Uterus (tissue), 4 donors: ENCODE measurements around the gene UBXN6. TPM values are rescaled to one million over a fixed set of nuclear protein-coding genes. Genes with fewer than 3 reads are reported as not detected.

Experiments
- DNase-seq, 2 donors: peaks; one replicate each; pipeline ENCODE4 v3.0.0-alpha.2; 2019 to 2020
- H3K27ac ChIP-seq, 2 donors: fragments of 200-600 bp; sonication (generic); 1 replicate in 1 of 2; 2 replicates in 1 of 2; pipeline ENCODE4 v1.5.1; 2016 to 2018
- H3K27me3 ChIP-seq, 2 donors: fragments of 200-600 bp; sonication (generic); one replicate each; pipeline ENCODE4 v1.5.1; 2018 to 2019; ENCODE audit warnings: control low read depth in 1 of 2
- H3K36me3 ChIP-seq, 2 donors: fragments of 200-600 bp; sonication (generic); one replicate each; pipeline ENCODE4 v1.5.1; 2019; ENCODE audit warnings: control low read depth in 1 of 2
- H3K4me1 ChIP-seq, 2 donors: fragments of 200-600 bp; sonication (generic); one replicate each; pipeline ENCODE4 v1.5.1; 2018 to 2019; ENCODE audit warnings: control low read depth in 1 of 2
- H3K4me3 ChIP-seq, 2 donors: fragments of 200-600 bp; sonication (generic); 1 replicate in 1 of 2; 2 replicates in 1 of 2; pipeline ENCODE4 v1.5.1; 2018 to 2019; ENCODE audit warnings: mild to moderate bottlenecking in 1 of 2
- H3K9me3 ChIP-seq, 2 donors: fragments of 200-600 bp; sonication (generic); one replicate each; pipeline ENCODE4 v1.5.1; 2019; ENCODE audit warnings: control low read depth in 1 of 2
- POLR2A ChIP-seq, 2 donors: fragments of 450-650 bp; IDR thresholded peaks; one replicate each; pipeline ENCODE4 v1.6.1; 2016; ENCODE audit warnings: antibody characterized with exemption in 2 of 2, mild to moderate bottlenecking in 1 of 2, moderate library complexity in 1 of 2
- intact Hi-C: fragments of 100-400 bp; cut with DNase I; formaldehyde crosslinking; loops from one replicate; pipeline ENCODE4 v1.15.1; 2023; ENCODE audit warnings: low total_unique reads
- total RNA-seq, 4 donors: library from RNA; depleted of rRNA in 3 of 4; stranded (reverse); fragments of >200 nt in 3 of 4; gene quantifications; one replicate each; pipeline versions ENCODE4 v1.1.0 to v1.2.4, GENCODE V29; 2014 to 2023
- TF ChIP-seq, protein P1 (sequence below), 4 experiments: fragments of 200-600 bp in 2 of 4; fragments of 450-650 bp in 2 of 4; sonication (generic) in 2 of 4; IDR thresholded peaks; one replicate each; pipeline ENCODE4 v1.5.1; 2016 to 2019; ENCODE audit warnings: antibody characterized with exemption in 4 of 4, mild to moderate bottlenecking in 2 of 4, moderate library complexity in 1 of 4
- donor health status: DM: yes; HTN: yes; CAD: no.

UBXN6 gene
- total RNA-seq, 4 donors from 2014 or later, result 61.5 to 266 (median 90.0) TPM

DNA sequence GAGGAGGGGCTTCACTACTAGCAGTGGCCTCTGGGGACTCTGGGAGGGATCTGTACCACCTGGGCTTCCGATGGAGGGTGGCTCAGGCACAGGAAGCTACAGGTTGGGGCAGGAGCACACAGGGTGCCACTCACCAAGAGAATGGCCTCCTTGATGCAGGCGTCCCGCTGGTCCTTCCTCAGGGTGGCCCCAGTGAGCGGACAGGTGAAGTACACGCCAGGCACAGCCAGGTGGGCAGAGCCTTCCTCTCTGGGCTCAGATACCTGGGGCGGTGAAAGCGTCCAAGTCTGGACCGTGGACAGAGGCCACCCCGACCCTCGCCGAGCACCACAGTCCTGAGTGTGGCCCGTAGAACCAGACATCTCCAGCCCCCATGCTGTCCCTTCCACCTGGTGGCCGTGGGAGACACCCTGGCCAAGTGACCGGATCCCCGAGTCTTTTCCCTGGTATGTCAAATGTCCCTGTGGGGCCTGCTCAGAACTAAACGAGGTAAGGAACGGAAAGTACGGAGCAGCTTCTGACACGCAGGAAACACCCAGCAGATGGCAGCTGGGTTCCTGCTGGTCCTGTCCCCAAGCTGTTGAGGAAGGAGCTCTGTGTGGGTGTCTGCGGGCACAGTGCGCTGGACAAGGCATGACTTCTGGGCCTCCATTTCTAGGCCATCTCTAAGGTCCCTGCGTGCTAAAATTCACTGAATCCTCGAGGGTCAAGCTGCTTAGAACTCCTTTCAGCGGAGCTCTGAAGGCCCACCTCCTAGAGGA is 5.2 kb downstream of the UBXN6 start:
- intact Hi-C loops, result no loop called here
- DNase-seq, result no peak
- H3K36me3 ChIP-seq, result no peaks in the 10 kb centered on the region
- H3K4me3 ChIP-seq, result no peak overlapping the region
- peaks cover 0 to 22% of the 10 kb centered on the region in 2 donors for H3K4me1 ChIP-seq
- TF ChIP-seq, protein P1, sequence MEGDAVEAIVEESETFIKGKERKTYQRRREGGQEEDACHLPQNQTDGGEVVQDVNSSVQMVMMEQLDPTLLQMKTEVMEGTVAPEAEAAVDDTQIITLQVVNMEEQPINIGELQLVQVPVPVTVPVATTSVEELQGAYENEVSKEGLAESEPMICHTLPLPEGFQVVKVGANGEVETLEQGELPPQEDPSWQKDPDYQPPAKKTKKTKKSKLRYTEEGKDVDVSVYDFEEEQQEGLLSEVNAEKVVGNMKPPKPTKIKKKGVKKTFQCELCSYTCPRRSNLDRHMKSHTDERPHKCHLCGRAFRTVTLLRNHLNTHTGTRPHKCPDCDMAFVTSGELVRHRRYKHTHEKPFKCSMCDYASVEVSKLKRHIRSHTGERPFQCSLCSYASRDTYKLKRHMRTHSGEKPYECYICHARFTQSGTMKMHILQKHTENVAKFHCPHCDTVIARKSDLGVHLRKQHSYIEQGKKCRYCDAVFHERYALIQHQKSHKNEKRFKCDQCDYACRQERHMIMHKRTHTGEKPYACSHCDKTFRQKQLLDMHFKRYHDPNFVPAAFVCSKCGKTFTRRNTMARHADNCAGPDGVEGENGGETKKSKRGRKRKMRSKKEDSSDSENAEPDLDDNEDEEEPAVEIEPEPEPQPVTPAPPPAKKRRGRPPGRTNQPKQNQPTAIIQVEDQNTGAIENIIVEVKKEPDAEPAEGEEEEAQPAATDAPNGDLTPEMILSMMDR (IDR thresholded peaks at IDR 0.05), result no peak
- TF ChIP-seq POLR2A (IDR thresholded peaks at IDR 0.05), result no peak
- H3K27ac ChIP-seq, result no peak overlapping the region
- no peaks in the 10 kb centered on the region for H3K27me3 ChIP-seq
- H3K9me3 ChIP-seq, result no peaks in the 10 kb centered on the region

DNA sequence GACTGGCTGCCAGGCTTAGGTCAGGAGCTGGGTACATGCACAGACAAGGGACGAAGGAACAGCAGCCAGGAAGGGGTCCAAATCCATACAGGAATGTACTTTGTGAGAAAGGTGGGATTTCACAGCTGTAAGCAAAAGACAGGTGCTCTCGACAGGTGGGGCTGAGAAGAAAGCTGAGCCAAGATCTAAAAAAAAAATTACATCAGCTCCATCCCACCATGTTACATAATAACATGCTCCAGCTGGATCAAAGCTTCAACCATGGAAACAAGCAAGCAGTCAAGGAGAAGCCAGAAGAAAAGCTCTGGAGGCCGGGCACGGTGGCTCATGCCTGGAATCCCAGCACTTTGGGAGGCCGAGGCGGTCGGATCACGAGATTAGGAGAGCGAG is 8.0 kb downstream of the UBXN6 start:
- Histone ChIP-seq H3K36me3 (no peaks in the 10 kb centered on the region), H3K4me3 (no peak overlapping the region), H3K9me3 (no peaks in the 10 kb centered on the region), H3K27ac (no peak overlapping the region), H3K4me1 (peaks cover 0 to under 1% of the 10 kb centered on the region in 2 donors), H3K27me3 (no peaks in the 10 kb centered on the region)
- no peak for DNase-seq
- TF ChIP-seq, protein P1 (IDR thresholded peaks at IDR 0.05), result no peak
- TF ChIP-seq POLR2A (IDR thresholded peaks at IDR 0.05), result no peak
- intact Hi-C loops, result no loop called here

DNA sequence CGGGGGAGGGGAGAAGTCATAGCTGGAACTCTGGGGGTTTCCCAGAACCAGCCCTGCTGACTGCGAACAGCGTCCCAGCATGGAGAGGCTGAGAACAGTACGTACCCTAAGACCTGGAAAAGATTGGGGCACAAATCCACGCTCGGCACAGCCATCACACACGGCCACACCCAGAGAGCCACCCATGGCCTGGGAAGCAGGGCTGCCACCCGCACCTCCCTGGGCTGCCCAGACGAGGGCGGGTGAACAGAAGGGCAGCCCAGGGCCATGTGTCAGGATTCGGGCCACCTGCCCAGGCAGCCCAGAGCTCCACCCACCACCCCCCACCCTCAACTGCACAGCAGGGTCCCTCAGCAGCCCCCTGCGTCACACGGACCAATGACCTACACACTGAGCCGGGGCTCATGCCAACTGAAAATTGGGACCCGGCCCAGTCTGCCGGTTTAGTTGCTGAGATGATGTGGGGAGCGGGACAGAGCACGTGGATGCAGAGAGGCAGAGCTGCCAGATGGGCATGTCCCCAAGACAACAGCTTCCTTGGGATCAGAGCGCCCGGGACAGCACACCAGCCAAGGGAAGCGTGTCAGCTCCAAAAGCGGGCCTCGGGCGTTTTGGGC is 8.5 kb downstream of the UBXN6 start:
- TF ChIP-seq POLR2A (IDR thresholded peaks at IDR 0.05), result no peak
- TF ChIP-seq, protein P1 (IDR thresholded peaks at IDR 0.05), result no peak
- no peaks in the 10 kb centered on the region for H3K4me1 ChIP-seq
- peak overlapping the region in 1 of 2 donors; percentile 29 for H3K27ac ChIP-seq
- intact Hi-C loops, result no loop called here
- no peaks in the 10 kb centered on the region for H3K36me3 ChIP-seq
- no peaks in the 10 kb centered on the region for H3K27me3 ChIP-seq
- no peaks in the 10 kb centered on the region for H3K9me3 ChIP-seq
- peak in 1 of 2 donors; percentile 67 for DNase-seq
- no peak overlapping the region for H3K4me3 ChIP-seq

DNA sequence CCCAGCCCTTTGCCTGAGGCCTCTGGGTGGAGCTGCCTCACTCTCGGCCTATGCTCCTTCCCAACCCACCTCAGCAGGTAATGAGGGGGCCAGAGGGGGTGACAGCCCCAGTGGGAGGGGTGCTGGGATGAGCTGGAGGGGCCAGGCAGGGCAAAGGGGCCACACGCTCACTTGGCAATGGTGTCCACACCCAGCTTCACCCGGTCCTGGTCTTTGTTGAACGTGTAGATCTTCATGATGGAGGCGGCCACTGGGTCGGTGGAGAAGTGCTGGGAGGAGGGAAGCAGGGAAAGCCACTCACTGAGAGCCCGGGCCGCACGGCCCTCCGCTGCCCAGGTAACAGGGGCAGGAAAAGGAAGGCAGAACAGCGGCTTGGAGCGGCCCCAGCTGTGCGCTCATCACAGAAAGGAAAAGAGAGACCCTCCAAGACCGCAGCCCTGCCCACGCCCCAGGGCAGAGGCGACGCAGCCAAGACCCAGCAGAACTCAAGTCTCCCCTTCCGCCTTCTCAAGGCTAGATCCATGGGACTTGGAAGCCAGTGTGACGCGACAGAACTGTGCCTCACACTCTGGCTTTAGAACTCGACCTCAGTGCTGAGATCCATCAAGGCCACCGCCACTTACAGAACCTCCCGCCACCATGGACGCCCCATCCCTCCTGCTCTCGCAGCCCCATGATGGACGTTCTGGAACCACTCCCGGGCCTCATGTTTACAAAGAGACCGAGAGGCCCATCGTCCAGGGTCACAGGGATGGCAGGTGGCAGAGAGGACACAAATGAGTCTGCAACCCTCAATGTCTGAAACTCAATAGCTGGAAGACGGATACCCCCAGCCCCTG is 9.2 kb downstream of the UBXN6 start:
- Histone ChIP-seq H3K27ac (peak overlapping the region in 1 of 2 donors; percentile 29), H3K9me3 (no peaks in the 10 kb centered on the region), H3K27me3 (no peaks in the 10 kb centered on the region), H3K36me3 (no peaks in the 10 kb centered on the region), H3K4me1 (no peaks in the 10 kb centered on the region), H3K4me3 (no peak overlapping the region)
- no peak for DNase-seq
- intact Hi-C loops, result no loop called here
- TF ChIP-seq, protein P1 (IDR thresholded peaks at IDR 0.05), result no peak
- no peak for TF ChIP-seq POLR2A (IDR thresholded peaks at IDR 0.05)
